ENCODE measurements around the gene RB1.

The RB1 gene

DNA sequence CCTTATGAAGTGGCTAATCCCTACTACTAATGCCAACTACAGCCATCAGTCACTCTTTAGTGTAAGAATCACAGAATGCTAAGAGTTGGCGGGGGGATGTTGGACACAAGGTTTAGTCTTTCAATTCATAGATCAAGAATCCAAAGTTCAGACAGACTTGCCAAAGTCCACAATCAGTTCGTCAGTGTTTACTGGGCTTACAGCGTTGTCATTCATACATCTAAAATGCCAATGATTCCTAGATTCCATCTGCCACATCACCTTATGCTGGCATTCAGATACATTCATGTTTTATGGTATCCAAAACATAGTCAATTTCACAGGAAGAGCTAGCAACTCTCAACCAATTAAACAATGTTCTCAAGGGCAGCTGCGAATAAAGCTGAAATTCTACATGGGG lies 211.2 kb downstream of the RB1 start:
- Mint-ChIP-seq H3K27me3 (no peaks in the 10 kb centered on the region), H3K4me1 (ENCODE audit: low read depth) (peaks cover 35% of the 10 kb centered on the region), H3K4me3 (no peak overlapping the region), H3K27ac (no peak overlapping the region), H3K9me3 (no peaks in the 10 kb centered on the region), H3K36me3 (ENCODE audit: low read depth) (peaks cover 88% of the 10 kb centered on the region)
- intact Hi-C loops (cut with micrococcal nuclease): no loop called here

GRCh38 chr13:48515732-48516131 lies 212.2 kb downstream of the RB1 start:
- peak overlapping the region; percentile 57 for H3K27ac Mint-ChIP-seq
- no peaks in the 10 kb centered on the region for H3K9me3 Mint-ChIP-seq
- H3K27me3 Mint-ChIP-seq: no peaks in the 10 kb centered on the region
- H3K4me1 Mint-ChIP-seq (ENCODE audit: low read depth): peaks cover 37% of the 10 kb centered on the region
- H3K36me3 Mint-ChIP-seq (ENCODE audit: low read depth): peaks cover 87% of the 10 kb centered on the region
- intact Hi-C loops (cut with micrococcal nuclease): no loop called here
- no peak overlapping the region for H3K4me3 Mint-ChIP-seq

DNA sequence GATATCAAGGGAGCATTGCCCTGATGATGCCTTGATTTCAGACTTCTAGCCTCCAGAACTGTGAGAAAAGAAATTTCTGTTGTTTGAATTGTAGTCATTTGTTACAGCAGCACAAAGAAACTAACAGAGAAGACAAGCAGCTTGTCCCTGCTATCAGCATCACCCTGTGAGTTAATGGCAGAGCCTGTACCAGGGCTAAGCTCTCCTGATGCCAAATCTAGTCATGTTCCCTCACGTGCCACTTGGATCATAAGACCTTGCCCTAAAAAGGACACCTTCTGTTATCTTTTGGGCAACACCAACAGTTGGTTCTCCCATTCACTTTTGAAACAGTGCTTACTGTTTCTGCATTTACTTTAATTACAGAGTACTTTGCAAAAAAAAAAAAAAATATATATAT lies 214.5 kb downstream of the RB1 start:
- Mint-ChIP-seq H3K4me3 (no peak overlapping the region), H3K4me1 (ENCODE audit: low read depth) (peaks cover 23% of the 10 kb centered on the region), H3K27me3 (no peaks in the 10 kb centered on the region), H3K27ac (no peak overlapping the region), H3K36me3 (ENCODE audit: low read depth) (peaks cover 81% of the 10 kb centered on the region), H3K9me3 (no peaks in the 10 kb centered on the region)
- intact Hi-C loops (cut with micrococcal nuclease): no loop called here

GRCh38 chr13:48526286-48526685 lies 222.7 kb downstream of the RB1 start:
- peaks cover 34% of the 10 kb centered on the region for H3K4me1 Mint-ChIP-seq (ENCODE audit: low read depth)
- no peaks in the 10 kb centered on the region for H3K9me3 Mint-ChIP-seq
- no peaks in the 10 kb centered on the region for H3K27me3 Mint-ChIP-seq
- no peak overlapping the region for H3K27ac Mint-ChIP-seq
- no peak overlapping the region for H3K4me3 Mint-ChIP-seq
- H3K36me3 Mint-ChIP-seq (ENCODE audit: low read depth): peaks cover 16% of the 10 kb centered on the region
- intact Hi-C loops (cut with micrococcal nuclease): no loop called here

DNA sequence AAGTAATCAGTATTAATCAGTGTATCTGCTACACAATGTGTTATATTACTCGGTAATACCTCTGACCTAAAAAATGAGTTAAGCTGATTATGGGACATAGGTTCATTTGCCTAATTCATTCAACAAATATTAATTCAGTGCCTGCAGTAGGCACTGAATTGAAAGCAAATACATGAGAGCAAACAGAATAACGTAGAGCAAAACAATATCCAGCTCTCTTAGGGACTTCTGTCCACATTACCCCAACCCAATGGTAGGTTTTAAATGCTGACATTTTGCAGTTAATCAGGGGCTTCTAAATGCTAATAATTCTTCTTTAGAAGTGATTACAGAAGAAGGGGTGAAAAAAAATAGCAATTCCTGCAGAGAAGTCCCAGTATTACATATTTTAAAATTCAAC lies 224.4 kb downstream of the RB1 start:
- Mint-ChIP-seq H3K4me3 (no peak overlapping the region), H3K36me3 (ENCODE audit: low read depth) (peaks cover 15% of the 10 kb centered on the region), H3K27ac (no peak overlapping the region), H3K27me3 (no peaks in the 10 kb centered on the region), H3K9me3 (no peaks in the 10 kb centered on the region), H3K4me1 (ENCODE audit: low read depth) (peaks cover 40% of the 10 kb centered on the region)
- intact Hi-C loops (cut with micrococcal nuclease): no loop called here

DNA sequence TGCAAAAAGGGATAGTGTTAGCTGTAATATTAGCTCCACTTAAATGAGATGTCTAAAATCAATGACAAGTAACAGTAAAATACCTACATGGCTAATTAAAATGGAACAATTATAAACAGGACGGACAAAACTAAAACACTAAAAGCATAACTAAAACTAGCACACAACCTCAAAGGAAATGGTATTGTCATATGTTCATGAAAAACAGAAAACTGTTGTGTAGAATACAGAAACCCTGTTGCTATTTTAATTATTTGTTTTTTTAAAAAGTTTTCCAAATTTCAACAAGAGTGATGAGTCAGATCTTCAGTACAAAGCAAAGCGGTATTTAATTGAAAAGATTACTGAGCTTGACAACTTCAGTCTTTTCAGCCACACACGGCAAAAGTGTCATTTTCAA lies 225.2 kb downstream of the RB1 start:
- Mint-ChIP-seq H3K9me3 (no peaks in the 10 kb centered on the region), H3K4me3 (no peak overlapping the region), H3K4me1 (ENCODE audit: low read depth) (peaks cover 47% of the 10 kb centered on the region), H3K27ac (no peak overlapping the region), H3K36me3 (ENCODE audit: low read depth) (peaks cover 15% of the 10 kb centered on the region), H3K27me3 (no peaks in the 10 kb centered on the region)
- intact Hi-C loops (cut with micrococcal nuclease): no loop called here

GRCh38 chr13:48530833-48531232 lies 227.3 kb downstream of the RB1 start:
- intact Hi-C loops (cut with micrococcal nuclease): loop anchor here (5.0 kb wide), 1 partner anchor 39 kb away; no protein-coding TSS in a partner anchor
- H3K9me3 Mint-ChIP-seq: no peaks in the 10 kb centered on the region
- H3K36me3 Mint-ChIP-seq (ENCODE audit: low read depth): peaks cover 21% of the 10 kb centered on the region
- peak overlapping the region; percentile 98 for H3K27ac Mint-ChIP-seq
- no peaks in the 10 kb centered on the region for H3K27me3 Mint-ChIP-seq
- peak overlapping the region; percentile 83 for H3K4me3 Mint-ChIP-seq
- H3K4me1 Mint-ChIP-seq (ENCODE audit: low read depth): peaks cover 54% of the 10 kb centered on the region

Data from dendritic cell treated with granulocyte-macrophage colony-stimulating factor and Interleukin-4, amounts not matched to agents 40 ng/mL and 50 ng/mL, for 4 days (primary cell).